ENCODE measurements around the gene DPP6. TPM values are rescaled to one million over a fixed set of nuclear protein-coding genes. Genes with fewer than 3 reads are reported as not detected.

The DPP6 gene
- total RNA-seq, 1 donor from 2014 or later: not detected

GRCh38 chr7:154394804-154395203 lies 342.6 kb downstream of the DPP6 start:
- intact Hi-C loops (cut with micrococcal nuclease): no loop called here

- intact Hi-C loops (cut with micrococcal nuclease): no loop called here
Measured at GRCh38 chr7:154406312-154406711, 354.1 kb downstream of the DPP6 start.

- intact Hi-C loops (cut with micrococcal nuclease): no loop called here
Measured at GRCh38 chr7:154409703-154410311, 357.6 kb downstream of the DPP6 start.

- intact Hi-C loops (cut with micrococcal nuclease): no loop called here
Measured at GRCh38 chr7:154412105-154412504, 359.9 kb downstream of the DPP6 start.

GRCh38 chr7:154415709-154416399 lies 363.7 kb downstream of the DPP6 start:
- intact Hi-C loops (cut with micrococcal nuclease): no loop called here

- intact Hi-C loops (cut with micrococcal nuclease): no loop called here
Measured at GRCh38 chr7:154416714-154417113, 364.5 kb downstream of the DPP6 start.

- intact Hi-C loops (cut with micrococcal nuclease): no loop called here
Measured at GRCh38 chr7:154419344-154419743, 367.1 kb downstream of the DPP6 start.

- intact Hi-C loops (cut with micrococcal nuclease): no loop called here
Measured at GRCh38 chr7:154423231-154423630, 371.0 kb downstream of the DPP6 start.

- intact Hi-C loops (cut with micrococcal nuclease): no loop called here
Measured at GRCh38 chr7:154424350-154424749, 372.2 kb downstream of the DPP6 start.

GRCh38 chr7:154425271-154425670 lies 373.1 kb downstream of the DPP6 start:
- intact Hi-C loops (cut with micrococcal nuclease): no loop called here

- intact Hi-C loops (cut with micrococcal nuclease): no loop called here
Measured at GRCh38 chr7:154426778-154427177, 374.6 kb downstream of the DPP6 start.

- intact Hi-C loops (cut with micrococcal nuclease): no loop called here
Measured at GRCh38 chr7:154427533-154427932, 375.3 kb downstream of the DPP6 start.

GRCh38 chr7:154429666-154430404 lies 377.6 kb downstream of the DPP6 start:
- intact Hi-C loops (cut with micrococcal nuclease): no loop called here

- intact Hi-C loops (cut with micrococcal nuclease): no loop called here
Measured at GRCh38 chr7:154430640-154431039, 378.4 kb downstream of the DPP6 start.

GRCh38 chr7:154431045-154431444 lies 378.8 kb downstream of the DPP6 start:
- intact Hi-C loops (cut with micrococcal nuclease): no loop called here

GRCh38 chr7:154433632-154434598 lies 381.7 kb downstream of the DPP6 start:
- intact Hi-C loops (cut with micrococcal nuclease): no loop called here

- intact Hi-C loops (cut with micrococcal nuclease): no loop called here
Measured at GRCh38 chr7:154436560-154436959, 384.4 kb downstream of the DPP6 start.

- intact Hi-C loops (cut with micrococcal nuclease): no loop called here
Measured at GRCh38 chr7:154437234-154437633, 385.0 kb downstream of the DPP6 start.

GRCh38 chr7:154438571-154439367 lies 386.6 kb downstream of the DPP6 start:
- intact Hi-C loops (cut with micrococcal nuclease): no loop called here

GRCh38 chr7:154440058-154440457 lies 387.9 kb downstream of the DPP6 start:
- intact Hi-C loops (cut with micrococcal nuclease): no loop called here

All from T-helper 1 cell treated with Interleukin-12 subunit alpha and Interleukin-12 subunit beta and Interleukin-4 antibody, amounts not matched to agents 30 ng/mL and 1 ng/mL, for 36 hours (primary cell).